ENCODE results near the gene SH3GL1. TPM values are rescaled to one million over a fixed set of nuclear protein-coding genes. Genes with fewer than 3 reads are reported as not detected.
"Not testable (repeated sequence)": the region's sequence is repeated elsewhere in the genome, so short reads cannot be mapped to it uniquely, and the experiment has no call there.

The SH3GL1 gene
- total RNA-seq, 1 experiment from 2014 or later, result 261 TPM

- DNase-seq (ENCODE audit: low read depth), result peak; percentile 72
Observed at GRCh38 chr19:4343370-4344307, 56.7 kb downstream of the SH3GL1 start, which contains the start of gene MPND. TSS of gene MPND (plus strand) at chr19:4343562. CDS start at chr19:4343594, 32 bp downstream.

DNA sequence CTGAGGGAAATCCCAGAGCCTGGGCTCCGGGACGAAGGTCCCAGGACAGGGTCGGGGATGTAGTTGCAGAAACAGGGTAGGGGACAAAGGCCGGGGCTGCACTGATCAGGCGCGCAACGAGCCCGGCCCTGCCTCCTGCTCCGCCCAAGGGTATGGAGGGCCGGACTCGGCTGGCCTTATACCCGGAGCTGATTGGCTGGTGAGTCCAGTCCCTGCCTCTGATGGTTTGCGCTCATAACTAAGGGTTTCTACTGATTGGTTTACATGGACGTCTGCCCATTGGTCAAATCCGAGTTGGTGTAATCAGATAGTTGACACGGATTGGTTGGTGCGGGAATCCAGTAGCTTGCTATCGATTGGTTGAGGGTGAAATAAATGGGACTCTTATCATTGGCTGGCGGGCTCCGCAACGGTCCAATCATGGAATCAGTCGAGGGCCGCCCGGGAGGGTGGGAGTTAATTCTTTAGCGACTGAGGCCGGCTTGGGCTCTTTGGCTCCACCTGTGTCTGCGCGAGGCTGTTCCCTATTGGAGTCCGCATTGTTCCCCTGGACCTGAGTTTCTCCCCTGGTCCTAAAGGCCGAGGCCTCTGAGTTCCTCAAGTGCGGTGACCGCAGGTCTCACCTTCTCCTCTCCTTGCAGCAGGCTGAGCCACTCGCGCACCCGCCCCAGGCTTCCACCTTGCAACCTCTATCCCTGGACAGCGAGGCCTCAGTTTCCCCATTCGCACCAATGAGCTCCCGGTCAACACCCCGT, 57.6 kb downstream of the SH3GL1 start:
- DNase-seq (ENCODE audit: low read depth), result peak; percentile 100

- DNase-seq (ENCODE audit: low read depth), result peak; percentile 56
Observed at GRCh38 chr19:4342314-4342614, 58.1 kb downstream of the SH3GL1 start.

- no peak for DNase-seq (ENCODE audit: low read depth)
Observed at GRCh38 chr19:4338441-4339355, 61.6 kb downstream of the SH3GL1 start, which contains the start of gene STAP2. TSS of gene STAP2 (minus strand) at chr19:4338827. CDS start at chr19:4338753, 74 bp downstream.

DNA sequence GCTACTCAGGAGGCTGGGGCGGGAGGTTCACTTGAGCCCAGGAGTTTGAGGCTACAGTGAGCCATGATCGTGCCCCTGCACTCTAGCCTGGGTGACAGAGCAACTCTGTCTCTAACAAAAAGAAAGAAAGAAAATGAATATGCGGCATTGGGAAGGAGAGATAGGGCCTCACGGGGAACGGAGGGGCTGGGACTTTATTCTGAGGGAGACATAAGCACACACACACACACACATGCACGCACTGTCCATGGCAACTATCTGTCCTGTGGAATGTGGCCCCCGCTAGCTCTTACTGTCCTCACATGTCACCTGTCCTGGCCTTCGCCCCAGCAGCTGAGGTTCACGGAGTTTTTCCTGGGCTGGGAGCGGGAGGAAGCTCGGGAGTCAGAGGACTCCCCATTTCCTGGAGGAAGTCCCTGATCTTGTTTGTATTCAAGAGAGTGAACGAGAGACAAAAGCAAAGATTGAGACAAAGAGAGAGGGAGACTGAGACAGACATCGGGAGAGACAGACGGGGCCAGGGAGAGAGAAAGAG, 62.4 kb downstream of the SH3GL1 start:
- DNase-seq (ENCODE audit: low read depth), result no peak

- DNase-seq (ENCODE audit: low read depth), result no peak
Observed at GRCh38 chr19:4334929-4335570, 65.3 kb downstream of the SH3GL1 start.

DNA sequence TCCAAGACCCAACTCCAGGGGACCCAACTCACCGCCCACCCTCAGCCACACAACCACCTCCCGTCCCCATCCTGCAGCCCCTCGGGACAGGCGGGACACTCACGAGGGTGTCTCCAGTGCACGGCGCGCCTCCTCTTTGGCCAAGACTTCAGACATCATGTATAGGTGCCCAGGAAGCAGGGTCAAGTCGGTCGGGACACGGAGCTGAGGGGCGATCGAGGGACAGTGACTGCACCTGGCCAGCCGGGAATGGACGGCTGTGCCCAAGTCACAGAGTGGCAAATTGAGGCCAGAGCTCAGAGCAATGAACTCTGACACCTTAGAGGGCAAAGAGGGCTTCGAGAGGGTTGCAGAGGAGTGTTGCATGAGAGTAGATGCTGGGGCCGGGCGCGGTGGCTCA, 70.5 kb downstream of the SH3GL1 start:
- no peak for DNase-seq (ENCODE audit: low read depth)

DNA sequence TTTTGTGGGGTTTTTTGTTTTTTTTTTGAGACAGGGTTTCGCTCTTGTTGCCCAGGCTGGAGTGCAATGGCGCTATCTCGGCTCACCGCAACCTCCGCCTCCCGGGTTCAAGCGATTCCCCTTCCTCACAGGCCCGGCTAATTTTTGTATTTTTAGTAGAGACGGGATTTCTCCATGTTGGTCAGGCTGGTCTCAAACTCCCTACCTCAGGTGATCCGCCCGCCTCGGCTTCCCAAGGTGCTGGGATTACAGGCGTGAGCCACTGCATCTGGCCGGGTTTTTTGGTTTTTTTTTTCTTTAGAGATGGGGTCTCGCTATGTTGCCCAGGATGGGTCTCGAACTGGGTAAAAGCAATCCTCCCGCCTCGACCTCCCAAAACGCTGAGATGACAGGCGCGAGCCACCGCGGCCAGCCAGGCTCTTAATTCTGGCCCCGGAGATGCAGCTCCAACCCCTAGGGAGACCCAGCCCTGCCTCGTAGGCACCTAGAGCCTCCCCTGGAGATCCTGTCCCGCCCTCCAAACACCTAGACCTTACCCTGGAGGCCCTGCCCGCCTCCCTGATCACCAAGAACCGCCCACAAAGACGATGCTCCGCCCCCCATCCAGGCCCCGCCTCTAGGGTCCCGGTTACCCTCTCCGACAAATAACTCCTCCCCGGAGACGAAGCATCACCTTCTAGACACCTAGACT, 71.2 kb downstream of the SH3GL1 start:
- not testable (repeated sequence) for DNase-seq (ENCODE audit: low read depth)

GRCh38 chr19:4328243-4328990, 71.9 kb downstream of the SH3GL1 start:
- peak; percentile 89 for DNase-seq (ENCODE audit: low read depth)

DNA sequence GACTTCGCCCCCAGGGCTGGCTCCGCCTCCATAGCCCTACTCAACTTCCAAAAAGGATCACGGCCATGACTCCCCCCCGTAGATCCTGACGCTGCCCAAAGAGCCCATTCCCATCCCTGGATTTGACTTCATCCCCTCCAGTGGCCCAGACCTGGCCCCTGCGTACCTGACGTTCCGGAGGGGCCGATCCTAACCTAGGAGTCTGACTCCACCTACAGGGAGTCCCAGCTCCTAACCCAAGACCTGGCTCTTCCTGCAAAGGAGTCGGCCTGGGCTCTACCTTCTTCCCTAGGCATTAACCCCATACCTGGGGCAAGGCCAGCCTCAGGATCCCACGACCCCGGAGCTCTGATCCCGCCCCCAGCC, 72.5 kb downstream of the SH3GL1 start:
- DNase-seq (ENCODE audit: low read depth), result no peak

GRCh38 chr19:4327252-4327876, 73.0 kb downstream of the SH3GL1 start:
- DNase-seq (ENCODE audit: low read depth), result peak; percentile 24

GRCh38 chr19:4326837-4327251, 73.5 kb downstream of the SH3GL1 start:
- DNase-seq (ENCODE audit: low read depth), result no peak

DNA sequence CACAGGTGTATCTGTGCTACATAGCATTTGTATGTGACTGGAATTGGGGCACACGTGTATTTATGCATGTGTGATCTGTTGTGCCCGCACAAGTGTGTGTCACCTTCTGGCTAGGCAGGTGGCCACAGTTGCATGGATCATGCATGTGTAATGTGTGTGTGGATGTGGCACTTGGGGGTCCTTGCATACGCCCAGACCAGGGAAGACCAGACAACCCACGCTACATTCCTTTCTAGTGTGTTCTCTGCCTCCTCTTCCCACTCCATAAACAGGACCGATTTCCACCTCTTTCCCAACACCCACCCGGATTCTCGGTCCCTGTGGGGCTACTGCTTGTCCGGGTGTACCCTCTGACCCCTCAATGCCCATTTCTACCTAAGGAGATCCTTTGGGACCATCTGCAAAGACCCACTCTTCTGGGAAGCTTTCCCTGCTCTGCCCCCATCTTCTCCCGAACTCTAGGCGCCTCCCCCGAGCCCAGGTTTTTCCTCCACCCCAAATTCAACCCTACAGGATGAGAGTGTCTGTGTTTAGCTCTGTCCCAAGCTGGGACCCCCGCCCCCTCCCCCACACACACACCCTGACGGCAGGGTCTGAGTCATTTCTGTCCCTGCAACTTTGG, 74.0 kb downstream of the SH3GL1 start:
- DNase-seq (ENCODE audit: low read depth), result no peak

DNA sequence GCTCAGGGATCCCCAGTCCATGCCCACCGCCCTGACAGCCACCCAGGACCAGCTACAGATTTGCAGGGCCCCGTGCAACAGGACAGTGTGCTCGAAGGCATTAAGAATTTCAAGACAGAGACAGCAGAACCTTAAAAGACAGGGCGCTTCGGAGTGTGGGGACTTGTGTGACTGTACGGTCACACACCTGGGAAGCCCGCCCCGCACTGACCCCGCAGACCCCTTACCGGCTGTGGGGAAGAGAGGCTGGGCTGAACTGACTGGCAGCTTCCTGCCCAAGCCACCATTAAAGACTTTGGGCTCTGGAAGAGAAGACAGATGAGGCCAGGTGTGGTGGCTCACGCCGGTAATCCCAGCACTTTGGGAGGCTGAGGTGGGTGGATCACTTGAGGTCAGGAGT, 76.1 kb downstream of the SH3GL1 start:
- no peak for DNase-seq (ENCODE audit: low read depth)

DNA sequence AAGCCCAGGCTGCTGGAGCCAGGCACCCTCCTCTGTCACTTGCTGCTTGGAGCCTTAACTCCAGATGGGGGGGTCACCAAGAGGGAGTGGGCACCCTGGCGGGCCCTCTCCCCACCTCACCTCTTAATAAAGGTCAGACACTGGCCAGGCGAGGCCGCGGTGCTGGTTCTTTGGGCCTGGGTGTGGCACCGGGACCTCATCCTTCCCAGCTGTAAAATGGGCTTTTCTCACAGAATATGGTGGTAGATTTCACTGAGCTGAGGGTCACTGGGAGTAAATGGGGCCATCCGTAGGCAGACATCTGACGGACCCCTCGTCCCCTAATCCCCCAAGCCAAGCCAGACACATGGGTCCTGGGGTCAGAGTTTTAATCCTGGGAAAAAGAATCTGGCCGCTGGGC, 76.7 kb downstream of the SH3GL1 start:
- DNase-seq (ENCODE audit: low read depth), result no peak

DNA sequence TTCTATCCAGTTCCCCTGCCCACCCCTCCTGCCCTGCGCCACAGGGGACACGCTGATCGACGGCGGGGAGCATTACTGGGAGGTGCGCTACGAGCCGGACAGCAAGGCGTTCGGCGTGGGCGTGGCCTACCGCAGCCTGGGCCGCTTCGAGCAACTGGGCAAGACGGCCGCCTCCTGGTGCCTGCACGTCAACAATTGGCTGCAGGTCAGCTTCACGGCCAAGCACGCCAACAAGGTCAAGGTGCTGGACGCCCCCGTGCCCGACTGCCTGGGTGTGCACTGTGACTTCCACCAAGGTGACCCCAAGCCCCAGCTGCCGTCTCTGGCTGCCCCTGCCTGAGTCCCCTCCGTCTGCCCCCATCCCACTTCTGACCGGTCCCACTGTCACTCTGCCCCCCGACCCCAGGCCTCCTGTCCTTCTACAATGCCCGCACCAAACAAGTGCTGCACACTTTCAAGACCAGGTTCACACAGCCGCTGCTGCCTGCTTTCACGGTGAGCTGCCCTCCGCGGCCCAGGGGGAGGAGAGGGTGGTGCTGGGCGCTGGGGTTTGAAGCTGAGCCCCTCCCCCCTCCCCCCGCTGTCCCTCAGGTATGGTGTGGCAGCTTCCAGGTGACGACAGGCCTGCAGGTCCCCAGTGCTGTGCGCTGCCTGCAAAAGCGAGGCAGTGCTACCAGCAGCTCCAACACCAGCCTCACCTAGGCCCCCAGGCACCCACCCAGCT, 77.2 kb downstream of the SH3GL1 start:
- no peak for DNase-seq (ENCODE audit: low read depth)

DNA sequence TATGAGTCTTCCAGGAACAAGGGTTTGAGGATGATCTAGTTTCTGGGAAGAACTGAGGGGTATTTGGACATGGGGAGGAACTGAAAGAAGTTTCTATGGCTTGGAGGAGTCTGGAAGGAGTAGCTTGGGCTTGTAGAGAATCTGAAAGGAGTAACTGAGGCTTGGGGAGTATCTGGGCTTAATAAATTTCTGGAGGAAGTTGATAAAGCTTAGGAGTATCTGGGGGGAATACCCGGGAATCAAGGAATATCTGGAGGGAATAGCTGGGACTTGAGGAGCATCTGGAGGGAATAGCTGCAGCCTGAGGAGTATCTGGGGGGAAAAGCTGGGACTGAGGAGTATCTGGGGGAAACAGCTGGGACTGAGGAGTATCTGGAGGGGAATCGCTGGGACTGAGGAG, 79.9 kb downstream of the SH3GL1 start:
- no peak for DNase-seq (ENCODE audit: low read depth)

Data from LHCN-M2 (cell line).